Activated naive CD4-positive, alpha-beta T cell (primary cell): ENCODE measurements around the gene PDIA4.
"Not testable (repeated sequence)": the region's sequence is repeated elsewhere in the genome, so short reads cannot be mapped to it uniquely, and the experiment has no call there.

Source experiments
- DNase-seq, 4 experiments: peaks; one replicate each; lab custom pipeline; 2025; lab: John Stamatoyannopoulos, UW

The PDIA4 gene

DNA sequence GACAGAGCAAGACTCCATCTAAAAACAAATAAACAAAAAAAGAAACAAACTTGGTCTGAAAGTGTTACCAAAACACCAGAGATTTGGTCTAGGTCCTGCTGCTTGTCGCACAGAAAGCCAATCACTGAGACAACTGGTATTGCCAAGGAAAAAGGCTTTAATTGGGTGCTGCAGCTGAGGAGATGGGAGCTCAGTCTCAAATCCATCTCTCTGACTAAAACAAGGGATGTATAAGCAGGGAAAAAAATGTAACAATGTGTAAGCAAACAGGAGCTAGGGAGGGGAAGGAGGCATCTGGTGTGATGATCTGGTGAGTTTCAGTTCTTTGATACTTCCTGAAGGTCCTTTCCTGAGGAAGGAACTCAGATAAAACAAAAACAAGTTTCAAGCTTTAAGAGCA, 8.4 kb upstream of the PDIA4 start:
- no peak for DNase-seq

DNA sequence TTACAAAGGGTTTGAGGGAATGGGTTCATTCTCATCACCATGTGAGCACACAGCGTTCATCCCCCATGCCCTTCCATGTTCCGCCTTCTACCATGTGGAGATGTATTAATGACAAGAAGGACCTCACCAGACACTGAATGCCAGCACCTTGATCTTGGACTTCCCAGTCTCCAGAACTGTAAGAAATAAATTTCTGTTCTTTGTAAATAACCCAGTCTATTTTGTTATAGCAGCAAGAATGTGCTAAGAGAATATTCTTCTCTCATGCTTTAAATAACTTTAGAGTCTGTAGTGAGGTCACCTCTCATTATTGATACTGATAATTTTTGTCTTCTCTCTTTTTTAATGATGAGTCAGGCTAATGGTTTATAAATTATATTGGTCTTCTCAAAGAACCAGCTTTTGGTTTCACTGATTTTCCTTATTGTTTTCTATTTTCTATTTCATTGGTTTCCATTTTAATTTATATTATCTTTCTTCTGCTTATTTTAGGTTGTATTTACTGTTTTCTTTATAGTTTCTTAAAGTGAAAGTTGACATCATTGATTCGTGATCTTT, 3.1 kb upstream of the PDIA4 start:
- no peak for DNase-seq

DNA sequence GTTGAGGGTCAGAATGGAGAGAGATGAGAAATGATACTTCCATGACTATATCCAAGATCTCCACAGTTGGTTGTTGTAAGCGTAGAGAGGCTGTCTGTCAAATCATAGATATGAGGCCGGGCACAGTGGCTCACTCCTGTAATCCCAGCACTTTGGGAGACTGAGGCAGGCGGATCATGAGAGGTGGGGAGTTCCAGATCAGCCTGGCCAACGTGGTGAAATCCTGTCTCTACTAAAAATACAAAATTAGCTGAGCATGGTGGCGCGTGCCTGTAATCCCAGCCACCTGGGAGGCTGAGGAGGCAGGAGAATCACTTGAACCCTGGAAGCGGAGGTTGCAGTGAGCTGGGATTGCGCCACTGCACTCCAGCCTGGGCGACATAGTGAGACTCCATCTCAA, 2.1 kb upstream of the PDIA4 start:
- DNase-seq: not testable (repeated sequence)

DNA sequence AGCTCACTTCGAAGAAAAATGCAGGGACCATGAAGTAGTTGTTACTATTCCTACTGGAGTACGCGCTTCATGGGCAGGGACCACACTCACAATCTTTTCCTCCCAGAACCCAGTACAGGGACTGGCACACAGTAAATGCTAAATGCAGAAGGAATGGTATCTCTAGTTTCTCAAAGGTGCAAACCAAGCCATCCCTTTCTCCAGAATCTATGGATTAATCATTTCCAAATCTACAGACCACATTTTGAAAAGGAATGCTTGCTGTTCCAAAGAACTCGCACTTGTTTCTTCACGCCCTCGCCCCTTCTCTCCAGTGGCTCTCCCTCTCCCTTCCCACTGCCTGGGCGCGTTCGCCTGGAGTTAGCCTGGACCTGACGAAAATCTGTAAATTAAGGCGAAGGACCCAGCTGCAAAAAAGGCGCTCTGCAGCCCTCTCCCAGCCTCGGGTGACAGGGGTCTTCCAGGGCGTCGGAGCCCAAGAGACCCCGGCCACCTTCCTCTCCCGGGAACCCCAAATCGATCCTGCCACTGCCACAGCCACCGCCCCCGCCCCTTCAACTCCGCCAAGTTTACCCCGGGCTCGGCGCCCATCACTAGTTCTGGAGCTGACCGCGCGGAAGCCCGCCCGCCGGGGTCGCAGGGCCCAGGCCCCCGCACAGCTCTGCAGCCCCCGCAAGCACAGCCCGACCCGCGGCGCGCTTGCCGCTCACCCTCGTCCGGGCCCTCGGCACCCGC, 527 bp downstream of the PDIA4 start:
- DNase-seq: no peak

DNA sequence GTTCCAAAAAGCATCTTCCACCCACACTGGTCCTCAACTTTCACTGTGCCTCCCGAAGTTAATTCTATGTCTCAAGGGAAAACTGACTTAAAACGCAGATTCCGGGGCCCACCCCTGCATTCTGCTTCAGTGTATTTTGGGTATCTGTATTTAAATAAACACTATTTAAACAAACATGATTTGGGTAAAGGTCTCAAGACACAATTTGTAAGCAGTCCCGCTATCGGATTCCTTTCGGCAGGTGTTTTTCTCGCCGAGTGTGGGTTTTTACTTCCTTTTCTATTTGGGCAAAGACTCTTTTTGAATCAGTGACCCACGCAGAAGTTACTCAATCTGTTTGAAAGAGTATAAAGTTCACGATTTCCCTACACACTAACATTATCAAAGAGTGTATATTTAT, 1.2 kb downstream of the PDIA4 start:
- no peak for DNase-seq

DNA sequence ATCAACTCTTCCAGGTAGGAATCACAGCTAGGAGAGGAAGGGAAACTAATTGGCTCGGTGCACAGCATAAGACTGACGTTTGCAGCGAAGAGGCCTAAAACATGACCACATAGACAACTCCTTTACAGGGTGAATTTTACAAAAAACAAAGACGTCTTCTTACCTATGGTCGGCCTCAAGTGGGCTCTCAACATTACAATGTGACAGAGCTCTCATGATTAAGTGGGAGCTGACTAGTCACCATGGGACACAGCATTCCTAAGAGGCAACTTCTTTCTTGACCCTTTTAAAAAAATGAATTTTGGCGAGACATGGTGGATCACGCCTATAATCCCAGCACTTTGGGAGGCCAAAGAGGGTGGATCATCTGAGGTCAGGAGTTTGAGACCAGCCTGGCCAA, 4.6 kb downstream of the PDIA4 start:
- DNase-seq: no peak

DNA sequence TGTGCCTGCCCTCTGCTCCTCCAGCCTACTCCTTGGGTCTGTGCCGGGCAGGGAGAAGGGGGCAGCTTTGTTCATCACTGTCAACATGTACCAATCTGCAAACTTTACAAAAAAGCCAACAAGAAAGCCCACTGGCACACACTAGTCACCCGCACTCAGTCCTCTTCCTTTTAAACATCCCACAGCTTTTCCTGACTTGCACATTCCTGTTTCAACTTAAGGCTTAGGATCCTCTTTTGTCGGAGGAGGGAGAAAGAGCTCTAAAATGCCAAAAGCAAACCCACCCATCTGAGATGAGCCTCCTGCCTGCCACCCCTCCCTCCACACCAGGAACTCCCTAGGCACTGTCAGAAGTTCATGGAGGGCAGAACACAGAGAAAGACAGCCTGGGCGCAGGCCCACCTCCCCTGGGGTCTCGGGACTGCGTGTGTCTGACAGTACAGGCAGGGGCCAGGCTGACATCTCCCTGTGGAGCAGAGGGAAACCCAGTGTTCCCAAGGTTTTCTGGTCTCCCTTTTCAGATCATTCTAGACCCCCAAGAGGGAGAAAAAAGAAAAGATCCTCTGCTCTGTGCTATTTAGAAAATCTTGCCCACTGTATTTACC, 5.4 kb downstream of the PDIA4 start:
- no peak for DNase-seq

DNA sequence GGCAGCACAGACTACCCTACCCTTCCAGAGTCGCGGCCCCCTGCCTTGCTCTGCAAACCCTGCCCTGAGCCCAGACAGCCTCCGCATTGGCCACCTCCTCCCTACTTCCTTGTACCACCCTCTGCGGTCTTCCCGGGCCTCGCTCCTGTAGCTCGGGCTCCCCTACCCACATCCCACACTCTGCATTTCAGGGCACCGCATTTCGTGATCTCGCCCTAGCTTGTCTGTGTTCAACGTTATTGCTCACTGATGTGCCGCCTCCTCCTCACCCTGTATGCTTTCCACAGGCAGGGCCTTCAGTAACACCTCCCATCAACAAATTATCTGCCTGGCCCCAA, 6.6 kb downstream of the PDIA4 start:
- DNase-seq: no peak

DNA sequence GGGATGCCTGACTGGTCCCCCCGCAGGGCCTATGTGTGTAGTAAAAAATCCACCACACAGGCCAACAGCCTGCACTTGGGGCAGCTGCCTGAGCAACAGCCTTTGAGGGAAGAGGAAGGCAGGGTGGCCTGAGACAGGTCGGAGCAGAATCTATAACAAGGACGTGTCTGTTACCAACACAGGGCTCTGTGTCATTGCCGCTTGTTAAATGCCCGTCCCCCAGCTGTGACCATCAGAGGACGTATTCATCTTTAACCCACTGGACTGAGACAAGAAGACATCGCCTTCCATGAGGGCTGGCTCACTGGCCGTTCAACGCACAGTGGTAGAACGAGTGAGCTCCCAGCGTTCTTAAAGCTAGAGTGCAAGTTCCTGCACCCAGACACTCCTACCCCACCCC, 7.8 kb downstream of the PDIA4 start:
- no peak for DNase-seq

DNA sequence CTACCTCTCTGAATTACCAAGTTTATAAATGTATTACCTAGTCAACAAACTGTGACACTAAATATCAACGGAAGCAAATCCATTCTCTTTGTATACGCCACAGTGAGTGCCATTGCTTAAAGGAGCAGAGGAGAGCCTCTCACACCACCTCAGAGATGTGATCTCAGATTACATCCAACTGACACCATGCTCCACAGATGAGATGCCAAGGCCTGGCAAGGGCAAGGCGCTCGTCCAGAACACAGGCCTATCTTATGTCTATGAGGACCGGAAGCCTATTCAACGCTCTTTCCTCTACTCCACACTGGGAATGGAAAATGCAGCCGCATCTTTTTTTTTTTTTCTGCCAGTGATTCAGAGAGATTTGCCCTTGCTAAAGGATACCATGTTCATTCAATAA, 11.4 kb downstream of the PDIA4 start:
- no peak for DNase-seq

DNA sequence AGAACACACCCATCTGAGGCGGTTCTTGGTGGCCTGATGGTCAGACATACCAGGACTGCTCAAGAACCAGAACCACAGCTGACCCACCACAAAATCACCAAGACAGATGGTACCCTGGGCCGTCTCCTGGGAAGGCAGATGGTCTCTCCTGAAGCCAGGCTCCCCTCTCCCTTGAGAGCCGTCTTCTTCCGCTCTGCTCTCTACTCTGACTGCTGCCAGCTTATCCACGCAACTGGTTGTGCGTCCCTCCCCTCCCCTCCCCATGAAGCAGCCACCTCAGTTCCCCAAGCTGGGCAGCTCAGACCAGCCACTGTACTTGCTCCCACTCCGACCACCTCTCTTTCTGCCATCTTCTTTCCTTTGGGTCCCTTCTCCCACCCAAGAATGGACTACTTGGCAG, 14.0 kb downstream of the PDIA4 start:
- no peak for DNase-seq

DNA sequence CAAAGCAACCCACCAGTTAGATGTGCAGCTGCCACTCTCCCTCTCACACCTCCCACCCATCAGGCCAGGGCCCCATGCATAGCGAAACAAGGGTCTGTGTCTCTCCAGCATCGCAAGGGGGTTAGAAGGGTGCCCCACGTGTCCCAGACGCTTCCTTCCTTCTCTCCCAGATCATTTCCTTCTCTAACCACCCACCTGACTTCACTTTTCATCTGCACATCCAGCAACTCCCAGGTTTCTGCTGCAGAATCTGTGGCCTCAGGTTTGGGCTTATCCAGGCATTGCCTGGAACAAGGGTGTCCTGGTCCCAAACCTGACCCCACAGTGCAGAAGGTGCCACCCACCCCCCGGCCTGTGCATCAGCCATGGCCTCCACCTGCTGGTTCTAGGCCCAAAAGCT, 14.4 kb downstream of the PDIA4 start:
- no peak for DNase-seq

DNA sequence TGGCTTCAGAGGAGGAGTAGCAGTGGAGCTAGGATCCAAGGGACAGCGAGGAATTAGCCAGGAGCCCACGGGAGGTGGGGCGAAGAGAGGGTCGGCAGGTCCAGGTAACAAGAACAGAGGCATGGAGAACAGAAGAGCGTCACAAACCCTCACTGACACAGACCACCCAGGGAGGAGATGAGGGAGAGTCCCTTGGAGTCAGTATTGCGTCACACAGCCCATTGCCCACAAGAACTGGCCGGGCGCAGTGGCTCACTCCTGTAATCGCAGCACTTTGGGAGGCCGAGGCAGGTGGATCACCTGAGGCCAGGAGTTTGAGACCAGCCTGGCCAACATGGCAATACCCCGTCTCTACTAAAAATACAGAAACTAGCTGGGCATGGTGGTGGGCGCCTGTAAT, 15.6 kb downstream of the PDIA4 start:
- not testable (repeated sequence) for DNase-seq

DNA sequence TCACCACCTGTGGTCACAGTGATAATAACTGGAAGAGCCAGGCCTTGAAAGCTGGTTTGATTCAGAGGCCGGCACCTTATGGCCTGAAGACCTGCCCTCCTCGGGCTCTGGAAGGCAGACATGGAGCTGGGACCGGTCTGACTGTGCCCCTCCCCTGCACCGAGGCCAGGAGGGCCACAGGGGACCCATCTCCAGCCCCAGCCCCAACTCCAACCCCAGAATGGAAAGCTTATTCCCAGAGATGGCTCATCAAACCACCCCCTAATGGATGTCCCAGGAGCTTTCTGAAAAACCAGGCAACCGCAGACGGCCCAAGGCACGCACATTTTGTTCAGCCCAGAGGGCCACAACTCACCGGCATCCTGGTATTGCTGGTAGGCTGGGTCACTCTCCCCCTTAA, 16.8 kb downstream of the PDIA4 start:
- DNase-seq: no peak

DNA sequence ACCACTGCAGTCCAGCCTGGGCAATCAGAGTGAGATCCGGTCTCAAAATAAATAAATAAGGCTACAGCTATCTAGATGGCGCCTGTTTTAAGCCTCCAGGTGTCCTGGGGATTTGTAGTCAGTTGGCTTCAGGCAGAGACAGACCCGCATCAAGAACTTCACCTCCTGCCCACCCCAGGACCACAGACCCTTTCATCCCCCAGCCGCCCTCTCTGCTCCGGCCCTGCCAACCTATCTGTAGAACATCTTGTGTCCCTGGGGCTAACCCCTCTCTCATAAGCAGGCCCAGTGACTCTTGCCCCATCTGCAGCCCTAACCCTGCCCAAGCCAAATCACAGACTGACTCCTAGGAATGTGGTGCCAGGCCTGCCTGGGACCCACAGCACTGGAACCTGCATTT, 17.9 kb downstream of the PDIA4 start:
- DNase-seq: no peak

DNA sequence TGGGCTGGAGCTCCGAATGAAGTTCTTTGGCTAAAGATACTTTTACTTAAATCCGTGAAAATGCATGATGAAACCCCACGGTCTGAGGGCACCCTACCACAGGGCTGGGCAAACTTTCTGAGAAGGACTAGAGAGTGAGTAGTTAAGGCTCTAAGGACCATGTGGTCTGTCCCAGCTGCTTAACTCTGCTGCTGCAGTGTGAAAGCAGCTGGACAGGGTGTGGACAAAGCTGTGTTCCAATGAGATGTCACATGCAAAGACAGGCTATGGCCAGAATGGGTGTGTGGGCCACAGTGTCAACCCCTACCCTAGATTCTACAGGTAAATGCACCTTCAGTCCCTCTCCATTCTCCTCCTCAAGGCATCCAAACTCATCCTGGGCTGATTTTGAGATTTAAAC, 18.8 kb downstream of the PDIA4 start:
- no peak for DNase-seq

DNA sequence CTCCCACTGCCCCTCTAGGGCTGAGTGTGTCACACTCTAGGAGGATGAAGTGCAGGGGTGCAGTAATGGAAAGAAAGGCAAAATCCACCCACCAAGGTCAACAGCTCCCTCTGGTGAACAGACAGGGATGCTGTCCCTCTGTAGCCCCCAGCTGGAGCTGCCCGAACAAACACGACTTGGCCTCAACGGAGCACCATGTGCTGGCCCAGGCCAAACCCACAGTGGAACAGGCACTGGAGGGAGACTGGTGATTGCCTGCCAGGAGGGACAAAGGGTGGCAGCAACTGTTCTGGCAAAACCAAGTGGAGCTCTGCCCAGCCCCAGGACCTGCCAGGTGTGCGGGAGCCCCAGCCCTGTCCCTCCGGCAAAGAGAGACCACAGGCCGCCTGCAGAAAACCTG, 20.7 kb downstream of the PDIA4 start:
- DNase-seq: no peak

DNA sequence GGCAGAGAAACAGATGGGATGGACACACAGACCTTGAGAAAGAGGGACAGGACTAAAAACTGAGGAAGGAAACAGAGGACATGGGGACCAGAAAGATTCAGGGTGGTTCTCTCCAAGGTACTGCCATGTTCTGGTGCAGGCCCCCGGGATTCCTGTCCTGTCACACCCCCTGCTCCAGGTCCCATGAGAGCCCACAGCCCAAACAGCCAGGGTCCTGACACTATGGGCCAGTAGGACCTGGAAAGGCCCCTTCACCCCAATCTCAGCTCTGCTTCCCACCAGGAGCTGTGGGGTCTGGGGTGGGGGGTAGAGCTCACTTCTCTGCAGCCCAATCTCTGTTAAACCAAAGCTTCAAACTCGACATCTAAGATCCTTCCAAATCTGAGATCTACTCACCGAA, 21.2 kb downstream of the PDIA4 start:
- no peak for DNase-seq

DNA sequence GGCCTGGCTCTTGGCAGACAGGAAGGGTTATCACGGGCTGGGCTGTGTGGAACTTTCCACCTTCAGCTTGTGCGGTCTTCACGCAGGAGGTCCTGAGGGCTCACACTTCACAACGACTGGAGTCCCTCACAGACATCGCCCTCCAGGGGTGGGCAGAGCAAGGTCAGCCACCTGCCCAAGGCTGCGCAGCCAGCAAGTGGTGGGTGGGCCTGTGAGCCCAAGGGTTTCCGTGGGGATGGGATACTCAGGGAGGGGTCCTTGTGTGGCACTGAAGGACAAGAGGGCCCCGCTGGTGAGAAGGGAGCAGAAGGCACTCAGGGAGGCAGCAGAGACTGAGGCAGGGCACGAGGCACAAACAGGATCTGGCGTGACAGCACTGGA, 22.0 kb downstream of the PDIA4 start:
- no peak for DNase-seq

DNA sequence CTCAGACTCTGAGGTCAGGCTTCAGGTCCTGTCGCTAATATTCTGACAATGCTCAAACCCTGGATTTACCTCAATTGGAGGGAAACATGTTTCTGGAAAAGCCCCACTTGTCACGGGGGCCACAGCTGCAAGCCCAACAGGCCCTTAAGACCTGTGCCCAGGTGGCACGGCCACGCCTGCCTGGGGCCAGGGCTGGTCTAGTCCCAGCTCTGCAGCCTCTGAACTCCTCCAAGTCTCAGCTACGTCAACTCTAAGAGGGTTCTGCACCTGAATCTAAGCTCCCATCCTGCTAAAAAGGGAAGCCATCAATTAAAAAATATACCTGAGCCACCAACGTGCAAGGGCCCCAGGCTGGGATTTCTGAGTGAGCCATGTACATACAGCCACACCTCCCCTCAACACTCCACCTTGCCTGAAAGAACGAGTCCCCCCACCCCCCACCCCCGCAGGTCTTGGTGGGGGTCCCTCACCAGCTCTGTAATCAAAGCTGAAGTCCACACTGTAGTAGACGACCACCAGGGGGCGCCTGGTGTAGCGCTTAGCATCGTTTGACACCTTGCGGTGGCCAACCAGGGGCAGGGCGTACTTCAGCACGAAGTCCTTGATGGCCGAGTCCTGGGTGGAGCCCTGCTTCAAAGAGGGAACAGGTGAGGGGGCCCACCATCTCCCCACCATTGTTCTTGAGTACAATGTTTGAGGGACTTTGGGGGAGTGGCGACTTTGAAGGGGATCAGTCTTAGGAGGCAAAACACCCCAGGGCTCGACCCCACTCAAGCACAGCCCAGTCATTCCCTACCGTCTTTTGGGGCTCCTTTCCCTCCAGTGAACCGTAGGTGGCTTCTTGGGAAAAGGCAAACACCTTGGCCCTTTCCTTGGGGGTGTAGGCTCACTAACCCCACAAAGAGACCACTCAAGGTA, 22.6 kb downstream of the PDIA4 start:
- peak; percentile 52 to 82 (median 81) for DNase-seq

DNA sequence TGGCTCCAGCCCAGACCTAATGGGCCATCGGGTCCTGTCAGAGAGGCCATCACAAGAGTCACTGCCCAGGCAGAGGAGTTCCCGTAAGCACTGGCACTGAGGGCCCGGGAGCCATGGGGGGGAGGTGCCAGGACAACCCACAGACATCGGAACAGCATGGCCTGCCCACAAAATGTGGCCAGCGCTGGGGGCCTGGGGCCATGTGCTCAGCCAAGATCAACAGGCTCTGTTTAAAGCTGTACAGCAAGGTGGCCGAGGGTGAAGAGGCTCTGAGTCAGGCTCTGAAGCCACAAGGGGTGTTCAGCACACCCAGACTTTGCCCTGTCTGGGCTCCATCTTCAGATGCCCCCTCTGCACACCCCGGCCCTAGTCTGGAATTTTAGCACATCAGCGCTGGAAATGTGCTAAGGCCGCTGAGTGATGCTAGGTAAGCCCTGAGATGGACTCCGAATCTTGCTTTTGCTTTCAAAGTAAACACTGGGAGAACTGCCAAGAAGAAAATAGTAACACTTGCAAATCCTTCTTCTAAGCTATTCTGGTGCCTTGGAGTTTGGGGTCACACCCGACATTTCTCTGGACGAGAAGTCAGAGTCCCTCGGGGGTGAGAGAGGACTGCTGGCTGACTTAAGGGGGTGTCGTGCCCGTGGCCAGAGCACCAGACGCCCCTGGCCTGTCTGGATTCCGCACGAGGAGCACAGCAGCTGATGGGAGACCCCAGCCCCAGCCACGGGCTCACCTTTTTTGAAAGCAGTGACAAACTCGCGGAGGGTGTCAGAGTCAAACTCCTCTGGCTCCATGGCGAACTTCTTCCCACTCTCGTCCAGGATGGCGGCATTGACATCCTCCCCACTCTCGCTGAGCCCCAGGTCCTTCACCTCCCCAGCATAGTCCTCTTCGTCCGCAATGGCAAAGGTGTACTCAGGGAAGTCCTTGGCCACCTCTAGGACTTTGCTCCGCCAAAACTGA, 23.6 kb downstream of the PDIA4 start:
- DNase-seq: no peak
